Upper lobe of left lung (tissue), 6 donors: ENCODE results near the gene MCM5. TPM values are rescaled to one million over a fixed set of nuclear protein-coding genes. Genes with fewer than 3 reads are reported as not detected.
A peak's percentile ranks its signal among the peaks of the same experiment; 100 is the strongest.
"Not testable (repeated sequence)": the region's sequence is repeated elsewhere in the genome, so short reads cannot be mapped to it uniquely, and the experiment has no call there.

Source experiments
- ATAC-seq, 2 donors: fragments of 200-7000 bp; cut with Tn5 transposase; one replicate each; pipeline ENCODE4 v1.9.1; 2022; ENCODE audit warnings: mild to moderate bottlenecking in 2 of 2, moderate library complexity in 2 of 2; ENCODE audit not compliant: low FRiP score in 2 of 2
- DNase-seq, 2 donors: peaks; one replicate each; pipeline ENCODE4 v3.0.0-alpha.2; 2019 to 2020
- H3K27ac ChIP-seq, 4 donors: fragments of 200-600 bp; sonication (generic); one replicate each; pipeline ENCODE4 v1.5.1; 2016 to 2019
- H3K27me3 ChIP-seq, 4 donors: fragments of 200-600 bp; sonication (generic); one replicate each; pipeline ENCODE4 v1.5.1; 2017 to 2019
- H3K36me3 ChIP-seq, 4 donors: fragments of 200-600 bp; sonication (generic); one replicate each; pipeline ENCODE4 v1.5.1; 2016 to 2019
- H3K4me1 ChIP-seq, 4 donors: fragments of 200-600 bp; sonication (generic); one replicate each; pipeline ENCODE4 v1.5.1; 2018 to 2019
- H3K4me3 ChIP-seq, 4 donors: fragments of 200-600 bp; sonication (generic); one replicate each; pipeline ENCODE4 v1.5.1; 2017 to 2019; ENCODE audit warnings: mild to moderate bottlenecking in 2 of 4, moderate library complexity in 1 of 4
- H3K9me3 ChIP-seq, 4 donors: fragments of 200-600 bp; sonication (generic); one replicate each; pipeline ENCODE4 v1.5.1; 2018 to 2019
- EP300 ChIP-seq, 4 donors: sonication (generic); formaldehyde crosslinking; IDR thresholded peaks; one replicate each; pipeline ENCODE4 v1.5.1; 2017; ENCODE audit warnings: antibody characterized with exemption in 4 of 4, control low read depth in 2 of 4
- POLR2A ChIP-seq, 4 donors: fragments of 450-650 bp; IDR thresholded peaks; one replicate each; pipeline ENCODE4 v1.5.1; 2016 to 2017; ENCODE audit warnings: antibody characterized with exemption in 4 of 4, mild to moderate bottlenecking in 2 of 4
- POLR2AphosphoS5 ChIP-seq, 2 donors: sonication (generic); formaldehyde crosslinking; IDR thresholded peaks; one replicate each; pipeline ENCODE4 v1.5.1; 2017; ENCODE audit warnings: antibody characterized with exemption in 2 of 2
- WGBS, 2 donors: methylation state at CpG; one replicate each; pipeline ENCODE4 v1.1.5; 2017 to 2018; 5-methylcytosine and 5-hydroxymethylcytosine counted together
- total RNA-seq, 6 donors: library from RNA; depleted of rRNA in 4 of 6; stranded (reverse); fragments of >200 nt in 4 of 6; gene quantifications; one replicate each; pipeline versions ENCODE4 v1.1.0 to v1.2.1, GENCODE V29; 2016 to 2021
- TF ChIP-seq, protein P1 (sequence below), 6 experiments: fragments of 450-650 bp in 4 of 6; fragments of 200-600 bp in 2 of 6; sonication (generic) in 2 of 6; IDR thresholded peaks; one replicate each; pipeline ENCODE4 v1.5.1; 2016 to 2019; ENCODE audit warnings: antibody characterized with exemption in 6 of 6
- donor health status: DM: no; HTN: no; CAD: no; lungs with moderate emphysema.
- donor health status: DM: no; HTN: yes; CAD: no; lungs with severe emphysema.

Gene MCM5
- total RNA-seq, 6 donors from 2014 or later: 9.8 to 34.4 (median 20.2) TPM

GRCh38 chr22:35465109-35465701 is 65.3 kb downstream of the MCM5 start:
- Histone ChIP-seq H3K27me3 (no peaks in the 10 kb centered on the region), H3K27ac (no peak overlapping the region), H3K4me3 (no peak overlapping the region), H3K4me1 (peaks cover 8 to 21% (median 17%) of the 10 kb centered on the region in 4 donors), H3K9me3 (no peaks in the 10 kb centered on the region), H3K36me3 (no peaks in the 10 kb centered on the region)
- DNase-seq (no peak), ATAC-seq (no peak)
- peak in 1 of 2 donors; percentile 24 for TF ChIP-seq POLR2AphosphoS5 (IDR thresholded peaks at IDR 0.05)
- no peak for TF ChIP-seq EP300 (IDR thresholded peaks at IDR 0.05)
- 94 to 97% methylated on average over 8 to 9 of the region's 9 CpGs for WGBS, 2 donors

GRCh38 chr22:35467681-35468434 is 67.9 kb downstream of the MCM5 start:
- Histone ChIP-seq H3K4me1 (peaks cover 8 to 21% (median 17%) of the 10 kb centered on the region in 4 donors), H3K27me3 (no peaks in the 10 kb centered on the region), H3K27ac (peak overlapping the region; percentile 41 to 89 (median 70)), H3K9me3 (no peaks in the 10 kb centered on the region), H3K4me3 (no peak overlapping the region), H3K36me3 (no peaks in the 10 kb centered on the region)
- TF ChIP-seq EP300 (IDR thresholded peaks at IDR 0.05) (peak in 2 of 4 donors; percentile 30 to 37), POLR2AphosphoS5 (IDR thresholded peaks at IDR 0.05) (peak in 1 of 2 donors; percentile 69)
- TF ChIP-seq, protein P1, sequence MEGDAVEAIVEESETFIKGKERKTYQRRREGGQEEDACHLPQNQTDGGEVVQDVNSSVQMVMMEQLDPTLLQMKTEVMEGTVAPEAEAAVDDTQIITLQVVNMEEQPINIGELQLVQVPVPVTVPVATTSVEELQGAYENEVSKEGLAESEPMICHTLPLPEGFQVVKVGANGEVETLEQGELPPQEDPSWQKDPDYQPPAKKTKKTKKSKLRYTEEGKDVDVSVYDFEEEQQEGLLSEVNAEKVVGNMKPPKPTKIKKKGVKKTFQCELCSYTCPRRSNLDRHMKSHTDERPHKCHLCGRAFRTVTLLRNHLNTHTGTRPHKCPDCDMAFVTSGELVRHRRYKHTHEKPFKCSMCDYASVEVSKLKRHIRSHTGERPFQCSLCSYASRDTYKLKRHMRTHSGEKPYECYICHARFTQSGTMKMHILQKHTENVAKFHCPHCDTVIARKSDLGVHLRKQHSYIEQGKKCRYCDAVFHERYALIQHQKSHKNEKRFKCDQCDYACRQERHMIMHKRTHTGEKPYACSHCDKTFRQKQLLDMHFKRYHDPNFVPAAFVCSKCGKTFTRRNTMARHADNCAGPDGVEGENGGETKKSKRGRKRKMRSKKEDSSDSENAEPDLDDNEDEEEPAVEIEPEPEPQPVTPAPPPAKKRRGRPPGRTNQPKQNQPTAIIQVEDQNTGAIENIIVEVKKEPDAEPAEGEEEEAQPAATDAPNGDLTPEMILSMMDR (IDR thresholded peaks at IDR 0.05): no peak
- ATAC-seq (peak; percentile 74 to 79), DNase-seq (peak in 1 of 2 donors; percentile 67)
- 33 to 36% methylated on average over 6 to 11 of the region's 11 CpGs for WGBS, 2 donors

DNA sequence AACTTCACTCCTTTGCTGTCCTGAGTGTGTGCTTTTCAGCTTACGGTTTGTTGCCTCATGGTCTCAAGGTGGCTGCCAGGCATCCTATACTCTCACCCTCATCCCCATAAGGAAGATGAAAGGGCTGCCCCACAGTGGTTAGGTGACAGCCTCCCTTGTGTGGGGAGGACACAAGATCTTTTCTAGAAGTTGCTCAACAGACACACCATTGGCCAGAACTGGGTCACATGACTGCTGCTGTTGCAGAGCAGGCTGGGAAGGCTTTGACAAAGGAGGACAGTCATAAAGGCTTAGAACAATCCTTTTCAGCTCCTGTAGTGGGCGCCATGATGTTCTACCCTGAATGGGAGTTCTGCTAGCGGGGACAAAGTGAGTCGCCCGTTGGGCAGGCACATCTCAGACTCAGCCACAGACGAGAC is 71.0 kb downstream of the MCM5 start:
- Histone ChIP-seq H3K9me3 (no peaks in the 10 kb centered on the region), H3K27ac (no peak overlapping the region), H3K4me1 (peaks cover 8 to 21% (median 17%) of the 10 kb centered on the region in 4 donors), H3K27me3 (no peaks in the 10 kb centered on the region), H3K36me3 (no peaks in the 10 kb centered on the region), H3K4me3 (no peak overlapping the region)
- 92 to 94% methylated on average over 6 of the region's 6 CpGs for WGBS, 2 donors
- no peak for TF ChIP-seq POLR2AphosphoS5 (IDR thresholded peaks at IDR 0.05)
- no peak for TF ChIP-seq EP300 (IDR thresholded peaks at IDR 0.05)
- TF ChIP-seq, protein P1 (IDR thresholded peaks at IDR 0.05): no peak
- TF ChIP-seq POLR2A (IDR thresholded peaks at IDR 0.05): no peak
- no peak for DNase-seq
- no peak for ATAC-seq

GRCh38 chr22:35471566-35471965 is 71.6 kb downstream of the MCM5 start:
- not testable (repeated sequence) for H3K4me3 ChIP-seq, H3K36me3 ChIP-seq, ATAC-seq, H3K9me3 ChIP-seq, H3K27me3 ChIP-seq, DNase-seq, H3K27ac ChIP-seq
- peaks cover 8 to 21% (median 17%) of the 10 kb centered on the region in 4 donors for H3K4me1 ChIP-seq
- 81 to 83% methylated on average over 4 of the region's 4 CpGs for WGBS, 2 donors

DNA sequence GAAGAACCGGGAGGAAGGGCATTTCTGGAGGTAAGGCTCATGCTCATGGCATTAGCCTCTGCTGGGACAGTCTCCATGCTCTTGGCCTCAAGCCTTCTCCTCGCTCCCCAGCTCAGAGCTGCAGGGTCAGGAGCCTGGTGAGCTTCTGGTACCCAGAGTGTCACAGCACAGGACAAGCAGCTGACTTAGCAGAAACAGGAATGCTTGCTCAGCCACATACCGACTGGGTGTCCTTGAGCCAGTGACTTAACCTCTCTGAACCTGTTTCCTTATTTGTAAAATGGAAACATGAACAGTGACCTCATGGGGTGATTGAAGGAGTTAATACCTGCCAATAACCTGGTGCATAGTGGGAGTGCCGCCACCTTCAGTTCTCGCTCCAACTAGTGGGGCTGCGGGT is 72.5 kb downstream of the MCM5 start:
- Histone ChIP-seq H3K27ac (no peak overlapping the region), H3K4me1 (peaks cover 8 to 17% (median 14%) of the 10 kb centered on the region in 4 donors), H3K36me3 (no peaks in the 10 kb centered on the region), H3K9me3 (no peaks in the 10 kb centered on the region), H3K27me3 (no peaks in the 10 kb centered on the region), H3K4me3 (no peak overlapping the region)
- ATAC-seq: no peak
- TF ChIP-seq EP300 (IDR thresholded peaks at IDR 0.05) (no peak), POLR2A (IDR thresholded peaks at IDR 0.05) (no peak), POLR2AphosphoS5 (IDR thresholded peaks at IDR 0.05) (no peak)
- TF ChIP-seq, protein P1 (IDR thresholded peaks at IDR 0.05): no peak
- WGBS, 2 donors: 85 to 93% methylated on average over 5 to 6 of the region's 6 CpGs
- no peak for DNase-seq
